Peyer's patch (tissue), 4 donors: ENCODE measurements around the gene ANKS1A.

Source experiments
- POLR2A ChIP-seq, 2 donors: fragments of 450-650 bp; IDR thresholded peaks; one replicate each; pipeline ENCODE4 v1.5.1; 2017; ENCODE audit warnings: antibody characterized with exemption in 2 of 2, mild to moderate bottlenecking in 2 of 2, moderate library complexity in 2 of 2
- TF ChIP-seq, protein P1 (sequence below), 6 experiments: fragments of 450-650 bp in 4 of 6; fragments of 200-600 bp in 2 of 6; sonication (generic) in 1 of 6; IDR thresholded peaks; one replicate each; pipeline ENCODE4 v1.5.1; 2017 to 2019; ENCODE audit warnings: antibody characterized with exemption in 6 of 6, mild to moderate bottlenecking in 3 of 6, moderate library complexity in 1 of 6

DNA sequence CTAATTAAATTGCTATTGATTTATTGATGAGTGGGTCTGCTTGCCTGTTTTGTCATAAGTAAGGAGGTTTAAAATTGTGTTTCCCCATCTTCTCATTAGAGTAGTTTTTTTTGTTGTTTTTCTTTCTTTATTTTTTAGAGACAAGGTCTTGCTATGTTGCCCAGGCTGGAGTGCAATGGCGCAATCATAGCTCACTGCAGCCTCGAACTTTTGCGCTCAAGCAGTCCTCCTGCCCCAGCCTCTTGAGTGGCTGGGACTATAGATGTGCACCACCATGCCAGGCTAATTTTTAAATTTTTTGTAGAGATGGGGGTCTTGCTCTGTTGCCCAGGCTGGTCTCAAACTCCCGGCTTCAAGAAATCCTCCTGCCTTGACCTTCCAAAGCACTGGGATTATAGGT is 31.0 kb downstream of the ANKS1A start:
- TF ChIP-seq, protein P1, sequence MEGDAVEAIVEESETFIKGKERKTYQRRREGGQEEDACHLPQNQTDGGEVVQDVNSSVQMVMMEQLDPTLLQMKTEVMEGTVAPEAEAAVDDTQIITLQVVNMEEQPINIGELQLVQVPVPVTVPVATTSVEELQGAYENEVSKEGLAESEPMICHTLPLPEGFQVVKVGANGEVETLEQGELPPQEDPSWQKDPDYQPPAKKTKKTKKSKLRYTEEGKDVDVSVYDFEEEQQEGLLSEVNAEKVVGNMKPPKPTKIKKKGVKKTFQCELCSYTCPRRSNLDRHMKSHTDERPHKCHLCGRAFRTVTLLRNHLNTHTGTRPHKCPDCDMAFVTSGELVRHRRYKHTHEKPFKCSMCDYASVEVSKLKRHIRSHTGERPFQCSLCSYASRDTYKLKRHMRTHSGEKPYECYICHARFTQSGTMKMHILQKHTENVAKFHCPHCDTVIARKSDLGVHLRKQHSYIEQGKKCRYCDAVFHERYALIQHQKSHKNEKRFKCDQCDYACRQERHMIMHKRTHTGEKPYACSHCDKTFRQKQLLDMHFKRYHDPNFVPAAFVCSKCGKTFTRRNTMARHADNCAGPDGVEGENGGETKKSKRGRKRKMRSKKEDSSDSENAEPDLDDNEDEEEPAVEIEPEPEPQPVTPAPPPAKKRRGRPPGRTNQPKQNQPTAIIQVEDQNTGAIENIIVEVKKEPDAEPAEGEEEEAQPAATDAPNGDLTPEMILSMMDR (IDR thresholded peaks at IDR 0.05), result no peak
- no peak for TF ChIP-seq POLR2A (IDR thresholded peaks at IDR 0.05)
